Parathyroid adenoma (tissue), 2 donors: Measurements from ENCODE around the gene CHDH.

Experiments
- H2AFZ ChIP-seq: fragments of 300-600 bp; sonication (generic); one replicate; pipeline ENCODE4 v1.7.0; 2017; ENCODE audit warnings: antibody characterized with exemption, mild to moderate bottlenecking
- H3K27ac ChIP-seq: fragments of 300-600 bp; sonication (generic); one replicate; pipeline ENCODE4 v1.7.0; 2017
- H3K27me3 ChIP-seq: fragments of 300-600 bp; sonication (generic); one replicate; pipeline ENCODE4 v1.7.0; 2017; ENCODE audit warnings: low read length; ENCODE audit not compliant: control insufficient read depth, insufficient read depth
- H3K36me3 ChIP-seq: fragments of 300-600 bp; sonication (generic); one replicate; pipeline ENCODE4 v1.7.0; 2017; ENCODE audit warnings: low read length; ENCODE audit not compliant: control insufficient read depth, insufficient read depth
- H3K4me1 ChIP-seq: fragments of 300-600 bp; sonication (generic); one replicate; pipeline ENCODE4 v1.7.0; 2017; ENCODE audit warnings: control low read depth
- H3K4me2 ChIP-seq: fragments of 300-600 bp; sonication (generic); one replicate; pipeline ENCODE4 v1.7.0; 2017; ENCODE audit warnings: low read length
- H3K4me3 ChIP-seq: fragments of 300-600 bp; sonication (generic); one replicate; pipeline ENCODE4 v1.7.0; 2017; ENCODE audit warnings: low read depth, low read length
- H3K79me2 ChIP-seq: fragments of 300-600 bp; sonication (generic); one replicate; pipeline ENCODE4 v1.7.0; 2017; ENCODE audit warnings: control low read depth
- H3K9ac ChIP-seq: fragments of 300-600 bp; sonication (generic); one replicate; pipeline ENCODE4 v1.7.0; 2017; ENCODE audit warnings: mild to moderate bottlenecking
- H3K9me3 ChIP-seq: fragments of 300-600 bp; sonication (generic); one replicate; pipeline ENCODE4 v1.7.0; 2017; ENCODE audit warnings: low read length; ENCODE audit not compliant: control insufficient read depth
- TF ChIP-seq, protein P1 (sequence below): fragments of 300-600 bp; sonication (generic); IDR thresholded peaks from one replicate; pipeline ENCODE4 v1.7.0; 2017; ENCODE audit warnings: antibody characterized with exemption, mild to moderate bottlenecking
- donor health status: primary hyperparathyroidism.

The CHDH gene, protein sequence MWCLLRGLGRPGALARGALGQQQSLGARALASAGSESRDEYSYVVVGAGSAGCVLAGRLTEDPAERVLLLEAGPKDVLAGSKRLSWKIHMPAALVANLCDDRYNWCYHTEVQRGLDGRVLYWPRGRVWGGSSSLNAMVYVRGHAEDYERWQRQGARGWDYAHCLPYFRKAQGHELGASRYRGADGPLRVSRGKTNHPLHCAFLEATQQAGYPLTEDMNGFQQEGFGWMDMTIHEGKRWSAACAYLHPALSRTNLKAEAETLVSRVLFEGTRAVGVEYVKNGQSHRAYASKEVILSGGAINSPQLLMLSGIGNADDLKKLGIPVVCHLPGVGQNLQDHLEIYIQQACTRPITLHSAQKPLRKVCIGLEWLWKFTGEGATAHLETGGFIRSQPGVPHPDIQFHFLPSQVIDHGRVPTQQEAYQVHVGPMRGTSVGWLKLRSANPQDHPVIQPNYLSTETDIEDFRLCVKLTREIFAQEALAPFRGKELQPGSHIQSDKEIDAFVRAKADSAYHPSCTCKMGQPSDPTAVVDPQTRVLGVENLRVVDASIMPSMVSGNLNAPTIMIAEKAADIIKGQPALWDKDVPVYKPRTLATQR

DNA sequence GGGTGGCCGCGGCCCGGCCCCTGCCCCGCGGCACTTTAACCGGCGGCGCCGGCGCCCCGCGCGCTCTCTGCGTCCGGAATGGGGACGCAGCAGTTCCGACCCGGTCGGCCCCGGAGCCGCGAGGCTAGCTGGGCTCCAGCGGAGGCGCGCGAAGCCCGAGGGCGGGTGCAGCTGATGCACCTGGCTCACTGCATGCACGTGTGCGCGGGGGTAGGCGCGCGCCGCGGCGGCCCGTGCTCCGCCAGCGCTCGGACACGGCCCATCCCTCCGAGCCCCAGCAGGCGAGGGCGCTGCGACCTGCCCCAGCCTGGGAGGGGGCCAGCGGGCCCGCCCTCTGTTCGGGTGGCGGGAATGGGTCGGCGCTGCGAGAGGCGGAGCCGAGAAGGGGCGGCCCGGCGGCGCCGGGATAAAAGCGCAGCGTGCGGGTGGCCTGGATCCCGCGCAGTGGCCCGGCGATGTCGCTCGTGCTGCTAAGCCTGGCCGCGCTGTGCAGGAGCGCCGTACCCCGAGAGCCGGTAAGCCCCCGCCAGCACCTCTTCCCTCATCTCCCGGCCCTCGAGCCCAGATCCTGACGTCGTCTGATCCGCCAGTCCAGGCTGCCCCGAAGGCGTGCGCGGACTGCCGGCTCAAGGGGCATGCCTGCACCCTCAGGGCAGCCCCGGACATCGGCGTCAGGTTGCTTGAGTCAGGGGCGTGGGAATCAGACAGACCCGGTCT is at the start of gene CHDH, which contains the start of gene IL17RB:
Gene CHDH, minus strand, starts transcription at position 286 of the 717 bp plus-strand sequence. CDS start 22,411 bp downstream, outside the sequence.
Gene IL17RB, plus strand, starts transcription at position 435 of the 717 bp plus-strand sequence. Its CDS starts 21 bp downstream, at position 456.
- H2AFZ ChIP-seq, result peak within 1 kb of the TSS; percentile 90
- H3K9me3 ChIP-seq, result no peaks in the 10 kb centered on the region
- H3K36me3 ChIP-seq, result no peaks in the 10 kb centered on the region
- H3K79me2 ChIP-seq, result no peaks in the 10 kb centered on the region
- H3K27me3 ChIP-seq, result no peaks in the 10 kb centered on the region
- peak within 1 kb of the TSS; percentile 73 for H3K27ac ChIP-seq
- peak within 1 kb of the TSS; percentile 86 for H3K4me2 ChIP-seq
- peaks cover 16% of the 10 kb centered on the region for H3K4me1 ChIP-seq
- peak within 1 kb of the TSS; percentile 65 for H3K4me3 ChIP-seq
- H3K9ac ChIP-seq, result peak within 1 kb of the TSS; percentile 79
- TF ChIP-seq, protein P1, sequence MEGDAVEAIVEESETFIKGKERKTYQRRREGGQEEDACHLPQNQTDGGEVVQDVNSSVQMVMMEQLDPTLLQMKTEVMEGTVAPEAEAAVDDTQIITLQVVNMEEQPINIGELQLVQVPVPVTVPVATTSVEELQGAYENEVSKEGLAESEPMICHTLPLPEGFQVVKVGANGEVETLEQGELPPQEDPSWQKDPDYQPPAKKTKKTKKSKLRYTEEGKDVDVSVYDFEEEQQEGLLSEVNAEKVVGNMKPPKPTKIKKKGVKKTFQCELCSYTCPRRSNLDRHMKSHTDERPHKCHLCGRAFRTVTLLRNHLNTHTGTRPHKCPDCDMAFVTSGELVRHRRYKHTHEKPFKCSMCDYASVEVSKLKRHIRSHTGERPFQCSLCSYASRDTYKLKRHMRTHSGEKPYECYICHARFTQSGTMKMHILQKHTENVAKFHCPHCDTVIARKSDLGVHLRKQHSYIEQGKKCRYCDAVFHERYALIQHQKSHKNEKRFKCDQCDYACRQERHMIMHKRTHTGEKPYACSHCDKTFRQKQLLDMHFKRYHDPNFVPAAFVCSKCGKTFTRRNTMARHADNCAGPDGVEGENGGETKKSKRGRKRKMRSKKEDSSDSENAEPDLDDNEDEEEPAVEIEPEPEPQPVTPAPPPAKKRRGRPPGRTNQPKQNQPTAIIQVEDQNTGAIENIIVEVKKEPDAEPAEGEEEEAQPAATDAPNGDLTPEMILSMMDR, result no peak

DNA sequence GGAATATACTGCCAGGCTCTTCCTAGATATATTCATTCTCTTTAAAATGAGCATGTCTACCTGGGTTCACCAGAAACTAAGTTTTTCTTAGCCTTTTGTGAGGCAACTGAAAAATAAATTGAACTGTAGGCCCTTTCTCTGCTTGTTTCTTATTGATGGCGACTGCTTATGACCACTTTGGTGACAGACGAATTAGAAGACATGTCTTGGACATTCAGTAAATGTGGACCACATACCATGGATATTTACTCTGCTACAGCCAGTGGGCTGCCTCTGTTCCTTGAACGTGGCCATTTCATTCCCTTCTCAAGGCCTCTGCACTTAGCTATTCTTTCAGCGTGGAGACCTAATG is 46.0 kb upstream of the CHDH start:
- peak overlapping the region; percentile 92 for H2AFZ ChIP-seq
- TF ChIP-seq, protein P1, result no peak
- H3K9ac ChIP-seq, result peak overlapping the region; percentile 17
- H3K4me3 ChIP-seq, result peak overlapping the region; percentile 97
- H3K79me2 ChIP-seq, result peaks cover 20% of the 10 kb centered on the region
- peak overlapping the region; percentile 88 for H3K27ac ChIP-seq
- H3K9me3 ChIP-seq, result no peaks in the 10 kb centered on the region
- no peaks in the 10 kb centered on the region for H3K36me3 ChIP-seq
- H3K27me3 ChIP-seq, result no peaks in the 10 kb centered on the region
- H3K4me1 ChIP-seq, result peaks cover 9% of the 10 kb centered on the region
- H3K4me2 ChIP-seq, result peak overlapping the region; percentile 97

DNA sequence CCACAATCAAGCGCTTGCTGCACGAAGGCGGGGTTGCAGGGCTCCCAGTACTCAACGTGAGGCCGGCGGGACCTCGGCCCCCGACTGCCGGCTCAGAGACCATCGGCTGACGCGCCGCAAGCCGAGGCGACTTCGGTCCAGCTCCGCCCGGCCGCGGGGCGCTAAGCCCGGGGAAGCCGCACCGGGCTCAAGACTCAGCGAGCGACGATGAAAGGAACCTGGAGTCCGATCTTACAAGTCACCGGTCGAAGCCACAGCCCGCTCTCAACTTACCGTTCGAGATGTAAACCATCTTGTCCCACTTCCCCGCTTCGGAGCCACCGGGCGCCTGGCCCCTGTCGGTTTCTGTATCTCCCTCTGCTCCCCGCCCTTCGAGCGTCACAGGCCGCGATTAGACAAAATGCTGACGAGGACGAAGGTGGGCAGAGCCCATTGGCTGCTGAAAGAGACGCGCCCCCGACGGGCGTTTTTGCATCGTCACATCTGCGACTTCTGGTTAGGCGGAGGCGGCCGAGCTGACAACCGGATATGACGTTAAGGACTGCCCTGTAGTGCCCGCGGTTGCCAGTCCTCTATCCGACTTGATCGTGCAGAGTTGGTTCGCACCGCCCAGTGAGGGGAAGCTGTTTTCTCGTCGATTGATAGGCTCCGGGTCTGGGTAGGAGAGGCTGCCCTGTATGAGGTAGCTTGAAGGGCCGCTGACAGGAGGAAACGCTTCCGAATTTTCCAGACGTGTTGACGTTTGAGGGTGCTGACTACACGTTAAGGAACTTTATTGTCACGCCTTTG is 45.5 kb upstream of the CHDH start, which contains the start of gene SELENOK:
Gene SELENOK, minus strand, starts transcription at position 363 of the 789 bp plus-strand sequence.
- H2AFZ ChIP-seq, result peak within 1 kb of the TSS; percentile 92
- TF ChIP-seq, protein P1, result no peak

DNA sequence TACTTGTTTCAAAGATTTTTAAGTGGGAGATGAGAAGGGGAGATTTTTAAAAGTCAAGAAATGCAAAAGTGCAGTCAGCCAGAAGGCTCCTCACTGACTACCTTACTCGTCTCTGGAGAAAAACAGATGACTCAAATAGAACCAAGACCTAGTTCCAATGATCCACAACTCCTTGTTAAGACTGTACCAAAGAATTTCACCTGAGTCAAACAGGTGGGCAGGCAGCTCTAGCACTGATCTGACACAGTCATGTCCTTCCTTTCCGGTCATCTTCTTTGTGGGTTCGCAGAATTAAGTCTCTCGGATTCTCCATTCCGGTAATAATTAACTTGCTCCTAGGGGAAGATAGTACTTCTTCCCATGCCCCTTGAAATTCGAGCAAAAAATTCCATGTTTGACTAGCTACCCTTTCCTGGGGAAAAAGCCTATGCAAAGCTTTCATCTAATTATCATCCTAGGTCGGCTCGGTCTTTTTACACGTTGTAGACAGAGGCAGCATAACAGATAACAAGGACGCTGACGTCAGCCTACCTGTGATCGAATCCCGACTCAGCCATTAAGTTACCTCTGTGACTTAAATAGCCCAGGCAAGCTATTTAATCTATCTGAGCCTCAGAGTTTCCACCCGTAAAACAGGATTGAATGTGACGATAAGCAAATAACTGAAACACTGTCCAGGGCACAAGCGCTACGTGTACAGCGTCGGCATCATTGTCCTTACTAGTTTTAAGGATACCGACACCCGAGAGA is 44.7 kb upstream of the CHDH start:
- no peaks in the 10 kb centered on the region for H3K27me3 ChIP-seq
- TF ChIP-seq, protein P1, result no peak
- peak overlapping the region; percentile 97 for H3K4me2 ChIP-seq
- no peaks in the 10 kb centered on the region for H3K36me3 ChIP-seq
- H3K9me3 ChIP-seq, result no peaks in the 10 kb centered on the region
- H3K27ac ChIP-seq, result peak overlapping the region; percentile 88
- H3K9ac ChIP-seq, result peak overlapping the region; percentile 79
- peak overlapping the region; percentile 97 for H3K4me3 ChIP-seq
- H3K79me2 ChIP-seq, result peaks cover 20% of the 10 kb centered on the region
- peaks cover 9% of the 10 kb centered on the region for H3K4me1 ChIP-seq
- peak overlapping the region; percentile 87 for H2AFZ ChIP-seq

More for the DNA sequence above, 45.5 kb upstream of the CHDH start, which contains the start of gene SELENOK:
- Histone ChIP-seq H3K4me3 (peak within 1 kb of the TSS; percentile 97), H3K36me3 (no peaks in the 10 kb centered on the region), H3K9ac (peak within 1 kb of the TSS; percentile 79), H3K27ac (peak within 1 kb of the TSS; percentile 88), H3K79me2 (peaks cover 20% of the 10 kb centered on the region), H3K27me3 (no peaks in the 10 kb centered on the region), H3K4me2 (peak within 1 kb of the TSS; percentile 97), H3K4me1 (peaks cover 9% of the 10 kb centered on the region), H3K9me3 (no peaks in the 10 kb centered on the region)
